ENCODE results near the gene ZNF799. TPM values are rescaled to one million over a fixed set of nuclear protein-coding genes. Genes with fewer than 3 reads are reported as not detected.
A peak's percentile ranks its signal among the peaks of the same experiment; 100 is the strongest.
"Not testable (repeated sequence)": the region's sequence is repeated elsewhere in the genome, so short reads cannot be mapped to it uniquely, and the experiment has no call there.

Gene ZNF799
- total RNA-seq (1 to 10 TPM; 8.9 to 9.1 TPM), polyA plus RNA-seq (1 to 10 TPM; 3.3 to 4.4 (median 3.9) TPM), total RNA-seq (2.5 to 16.8 (median 4.4) reads per million in 6 experiments)

DNA sequence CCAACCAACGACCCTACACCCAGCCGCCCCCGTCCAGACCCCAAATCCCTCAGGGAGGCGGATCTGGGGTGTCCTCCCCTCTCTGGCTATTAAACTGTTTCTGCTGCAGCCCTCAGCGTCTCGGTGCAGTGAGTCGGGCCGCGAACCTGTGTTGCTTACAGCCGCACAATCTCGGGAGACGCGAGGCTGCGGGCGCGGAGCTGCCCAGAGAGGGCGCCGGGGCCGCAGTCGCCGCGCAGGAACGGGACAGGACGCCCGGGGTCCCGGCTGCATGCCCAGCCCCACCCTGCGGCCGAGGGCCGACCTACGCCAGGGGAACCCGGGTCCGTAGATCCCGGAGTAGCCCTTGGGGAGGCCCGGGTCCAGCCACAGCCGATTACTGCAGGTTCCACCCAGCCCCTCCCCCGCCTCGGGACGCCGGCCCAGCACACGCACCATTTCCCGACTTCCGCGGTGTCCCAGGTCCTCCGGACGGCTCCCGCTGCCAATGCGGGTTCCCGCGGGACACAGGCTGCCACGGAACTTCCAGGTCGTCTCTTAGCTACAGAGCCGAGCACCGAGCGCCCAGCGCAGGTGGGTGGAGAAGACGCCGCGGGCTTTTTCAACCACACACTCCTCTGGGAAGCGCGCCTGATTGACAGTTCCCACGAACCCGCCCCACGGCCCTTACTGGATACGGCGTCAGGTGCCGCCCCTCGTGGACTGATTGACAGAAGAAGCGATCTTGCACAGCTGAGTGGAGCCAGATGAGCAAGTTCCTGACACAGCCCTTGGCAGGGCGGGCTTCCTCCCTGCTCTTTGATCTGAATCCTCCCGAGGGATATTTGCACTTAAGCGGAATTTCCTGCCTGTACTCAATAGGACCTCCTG lies at the start of gene ZNF799:
TSS of gene ZNF799 (minus strand) at position 639 of the 870 bp plus-strand sequence. CDS start at position 438, 201 bp downstream.
- Mint-ChIP-seq H3K4me3 (peak within 1 kb of the TSS; percentile 91 to 97 (median 94)), H3K27ac (peak within 1 kb of the TSS; percentile 78 to 94 (median 88)), H3K9me3 (peaks cover 0 to 9% (median 0%) of the 10 kb centered on the region in 9 donors), H3K4me1 (peaks cover 3 to 29% (median 16%) of the 10 kb centered on the region in 4 donors), H3K27me3 (no peaks in the 10 kb centered on the region), H3K36me3 (peaks cover 0 to 15% (median 5%) of the 10 kb centered on the region in 3 donors)
- peak; percentile 62 to 88 (median 74) for DNase-seq
- POLR2A ChIA-PET: interaction anchor here (0.7 to 1.2 kb wide), 6 partner anchors 34 to 238 kb away, joined by 3 to 7 read pairs (median 4); partner anchors contain the start of genes ZNF136, ZNF442, ZNF563 and ZNF709
- peak; percentile 92 to 93 for ATAC-seq

DNA sequence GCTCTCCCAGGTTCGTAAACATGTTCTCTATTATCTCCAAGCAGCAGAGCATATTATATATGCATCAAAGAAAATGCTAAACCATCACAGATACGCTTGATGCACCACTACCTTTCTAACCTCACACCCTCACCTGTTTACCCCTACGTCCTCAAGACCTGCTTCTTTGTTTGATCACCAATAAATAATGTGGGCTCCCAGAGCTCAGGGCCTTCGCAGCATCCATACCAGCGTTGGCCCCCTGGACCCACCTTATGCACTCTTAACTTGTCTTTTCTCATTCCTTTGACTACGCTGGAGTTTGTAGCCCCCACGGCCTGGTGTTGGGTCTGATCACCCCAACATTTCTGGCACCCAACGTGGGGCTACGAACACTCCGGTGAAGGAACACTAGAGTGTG lies 49.8 kb upstream of the ZNF799 start:
- Mint-ChIP-seq H3K27ac (peak overlapping the region in 1 of 10 donors; percentile 62), H3K36me3 (peaks cover 10 to 36% (median 33%) of the 10 kb centered on the region in 3 donors), H3K27me3 (no peaks in the 10 kb centered on the region), H3K9me3 (peaks cover 3 to 49% (median 25%) of the 10 kb centered on the region in 9 donors), H3K4me3 (no peak overlapping the region), H3K4me1 (peaks cover 0 to 2% (median 0%) of the 10 kb centered on the region in 4 donors)
- POLR2A ChIA-PET: no interaction called here
- no peak for ATAC-seq
- DNase-seq: no peak

DNA sequence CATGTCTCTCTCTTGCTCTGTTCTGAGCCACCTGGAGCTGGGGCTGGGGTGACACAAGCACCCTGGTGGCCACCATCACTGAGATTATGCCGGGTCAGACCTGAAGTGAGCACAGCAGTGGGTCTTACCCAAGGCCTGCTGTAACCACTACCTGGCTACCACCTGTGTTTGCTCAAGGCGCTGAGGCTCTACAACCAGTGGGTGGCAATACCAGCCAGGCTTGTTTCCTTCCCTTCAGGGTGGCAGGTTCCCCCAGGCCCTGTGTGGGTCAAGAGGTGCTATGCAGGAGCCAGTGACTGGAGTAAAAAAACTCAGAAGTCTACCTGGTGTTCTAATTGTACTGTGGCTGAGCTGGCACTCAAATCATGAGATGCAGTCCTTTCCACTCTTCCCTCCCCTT lies 47.7 kb upstream of the ZNF799 start:
- H3K9me3 Mint-ChIP-seq: peaks cover 10 to 56% (median 32%) of the 10 kb centered on the region in 9 donors

DNA sequence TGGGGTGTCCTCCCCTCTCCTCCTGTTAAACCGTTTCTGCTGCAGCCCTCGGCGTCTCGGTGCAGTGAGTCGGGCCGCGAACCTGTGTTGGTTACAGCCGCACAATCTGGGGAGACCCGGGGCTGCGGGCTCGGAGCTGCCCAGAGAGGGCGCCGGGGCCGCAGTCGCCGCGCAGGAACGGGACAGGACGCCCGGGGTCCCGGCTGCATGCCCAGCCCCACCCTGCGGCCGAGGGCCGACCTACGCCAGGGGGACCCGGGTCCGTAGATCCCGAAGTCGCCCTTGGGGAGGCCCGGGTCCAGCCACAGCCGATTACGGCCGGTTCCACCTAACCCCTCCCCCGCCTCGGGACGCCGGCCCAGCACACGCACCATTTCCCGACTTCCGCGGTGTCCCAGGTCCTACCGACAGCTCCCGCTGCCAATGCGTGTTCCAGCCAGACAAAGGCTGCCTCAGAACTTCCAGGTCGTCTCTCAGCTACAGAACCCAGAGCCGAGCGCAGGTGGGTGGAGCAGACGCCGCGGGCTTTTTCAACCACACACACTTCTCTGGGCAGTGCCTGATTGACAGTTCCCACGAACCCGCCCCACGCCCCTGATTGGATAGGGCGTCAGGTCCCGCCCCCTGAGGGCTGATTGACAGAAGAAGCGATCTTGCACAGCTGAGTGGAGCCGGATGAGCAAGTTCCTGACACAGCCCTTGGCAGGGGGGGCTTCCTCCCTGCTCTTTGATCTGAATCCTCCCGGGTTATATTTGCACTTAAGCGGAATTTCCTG lies 39.7 kb upstream of the ZNF799 start, which contains the start of gene ZNF443:
TSS of gene ZNF443 (minus strand) at position 481 of the 776 bp plus-strand sequence. CDS start at position 374, 107 bp downstream.
- Mint-ChIP-seq H3K4me1 (peaks cover 10 to 29% (median 13%) of the 10 kb centered on the region in 4 donors), H3K27ac (peak within 1 kb of the TSS; percentile 91 to 99 (median 96)), H3K36me3 (peaks cover 0 to 14% (median 13%) of the 10 kb centered on the region in 3 donors), H3K27me3 (no peaks in the 10 kb centered on the region), H3K9me3 (peaks cover 2 to 28% (median 14%) of the 10 kb centered on the region in 9 donors), H3K4me3 (peak within 1 kb of the TSS; percentile 98 to 100 (median 100))
- ATAC-seq (peak; percentile 93 to 98), DNase-seq (peak; percentile 90 to 99 (median 98))
- POLR2A ChIA-PET: interaction anchor here (0.6 to 3.2 kb wide), 14 partner anchors 8 to 1314 kb away, joined by 3 to 18 read pairs (median 4); partner anchors contain the start of genes ZNF136, ZNF442, ZNF563 and ZNF564

More for the DNA sequence above, 47.7 kb upstream of the ZNF799 start:
- Mint-ChIP-seq H3K27ac (peak overlapping the region in 1 of 10 donors; percentile 37), H3K27me3 (no peaks in the 10 kb centered on the region), H3K4me3 (no peak overlapping the region), H3K36me3 (peaks cover 10 to 34% (median 33%) of the 10 kb centered on the region in 3 donors), H3K4me1 (peaks cover 0 to 2% (median 0%) of the 10 kb centered on the region in 4 donors)
- POLR2A ChIA-PET: interaction anchor here (0.5 to 1.7 kb wide), 2 partner anchors 8 to 23 kb away, joined by 5 to 6 read pairs; partner anchors contain the start of gene ZNF443
- DNase-seq: no peak
- no peak for ATAC-seq

DNA sequence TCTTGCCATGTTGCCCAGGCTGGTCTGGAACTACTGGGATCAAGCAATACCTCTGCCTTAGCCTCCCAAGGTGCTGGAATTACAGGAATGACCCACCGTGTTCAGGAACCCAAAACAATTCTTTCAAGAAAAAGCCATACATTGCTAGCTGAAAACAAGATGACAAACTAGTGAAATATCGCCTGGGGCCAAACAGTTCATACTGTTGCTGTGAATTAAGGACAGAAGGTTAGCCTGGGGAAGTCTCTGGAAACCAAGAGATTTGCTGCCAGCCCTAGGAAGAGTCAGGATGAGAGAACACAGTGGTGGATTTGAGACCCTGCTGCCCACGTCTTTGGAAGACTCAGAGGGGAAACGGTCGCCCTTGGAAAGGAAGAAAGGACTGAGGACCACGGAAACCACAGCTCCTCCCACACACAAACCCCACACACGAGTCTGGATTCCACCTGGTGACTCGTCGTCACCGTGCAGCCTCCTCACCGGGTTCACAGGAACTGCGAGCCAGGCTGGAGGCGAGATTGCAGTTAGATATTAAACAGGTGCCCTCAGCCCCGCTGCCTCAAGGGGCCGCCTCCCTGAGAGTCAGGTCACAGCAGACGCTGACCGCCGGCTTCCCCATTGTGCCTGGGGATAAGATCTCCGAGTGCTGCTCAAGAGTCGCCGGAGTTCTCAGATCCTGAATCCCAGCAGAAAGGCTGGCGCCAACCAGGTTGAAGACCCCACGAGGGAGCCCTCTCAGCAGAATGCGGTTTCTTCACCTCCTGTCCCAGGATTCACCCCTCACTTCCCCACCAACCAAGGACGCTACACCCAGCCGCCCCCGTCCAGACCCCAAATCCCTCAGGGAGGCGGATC lies 38.8 kb upstream of the ZNF799 start:
- not testable (repeated sequence) for H3K27me3 Mint-ChIP-seq

DNA sequence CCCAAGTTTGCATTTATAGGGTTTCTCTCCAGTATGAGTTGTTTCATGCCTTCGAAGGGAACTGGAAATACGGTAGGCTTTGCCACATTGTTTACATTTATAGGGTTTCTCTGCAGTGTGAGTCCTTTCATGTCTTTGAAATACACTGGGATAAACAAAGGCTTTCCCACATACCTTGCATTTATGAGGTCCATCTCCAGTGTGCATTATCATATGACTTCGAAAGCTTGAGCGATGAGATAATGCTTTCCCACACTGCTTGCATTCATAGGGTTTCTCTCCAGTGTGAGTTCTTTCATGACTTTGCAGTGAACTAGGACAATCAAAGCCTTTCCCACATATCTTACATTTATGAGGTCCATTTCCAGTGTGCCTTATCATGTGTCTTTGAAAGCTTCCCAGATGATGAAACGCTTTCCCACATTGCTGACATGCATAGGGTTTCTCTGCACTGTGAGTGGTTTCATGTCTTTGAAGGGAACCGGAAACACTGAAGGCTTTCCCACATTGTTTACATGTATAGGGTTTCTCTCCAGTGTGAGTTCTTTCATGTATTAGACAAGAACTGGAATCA lies 29.7 kb upstream of the ZNF799 start:
- ATAC-seq, H3K27me3 Mint-ChIP-seq, H3K4me3 Mint-ChIP-seq, H3K4me1 Mint-ChIP-seq, DNase-seq, H3K27ac Mint-ChIP-seq, POLR2A ChIA-PET: not testable (repeated sequence)
- H3K36me3 Mint-ChIP-seq: peaks cover 46 to 74% (median 55%) of the 10 kb centered on the region in 3 donors
- H3K9me3 Mint-ChIP-seq: peaks cover 0 to 83% (median 36%) of the 10 kb centered on the region in 9 donors

More for the DNA sequence above, 38.8 kb upstream of the ZNF799 start:
- H3K4me1 Mint-ChIP-seq: peaks cover 10 to 29% (median 13%) of the 10 kb centered on the region in 4 donors
- DNase-seq (peak; percentile 5 to 66 (median 35)), ATAC-seq (peak; percentile 9 to 29)
- POLR2A ChIA-PET: interaction anchor here (0.6 to 3.2 kb wide), 8 partner anchors 20 to 1315 kb away, joined by 3 to 18 read pairs (median 5); partner anchors contain the start of genes ZNF442, ZNF563, ZNF564 and ZNF709
- peak overlapping the region; percentile 87 to 100 (median 99) for H3K4me3 Mint-ChIP-seq
- peak overlapping the region in 8 of 10 donors; percentile 19 to 91 (median 78) for H3K27ac Mint-ChIP-seq
- H3K9me3 Mint-ChIP-seq: peaks cover 2 to 30% (median 15%) of the 10 kb centered on the region in 9 donors
- H3K36me3 Mint-ChIP-seq: peaks cover 2 to 20% (median 16%) of the 10 kb centered on the region in 3 donors

DNA sequence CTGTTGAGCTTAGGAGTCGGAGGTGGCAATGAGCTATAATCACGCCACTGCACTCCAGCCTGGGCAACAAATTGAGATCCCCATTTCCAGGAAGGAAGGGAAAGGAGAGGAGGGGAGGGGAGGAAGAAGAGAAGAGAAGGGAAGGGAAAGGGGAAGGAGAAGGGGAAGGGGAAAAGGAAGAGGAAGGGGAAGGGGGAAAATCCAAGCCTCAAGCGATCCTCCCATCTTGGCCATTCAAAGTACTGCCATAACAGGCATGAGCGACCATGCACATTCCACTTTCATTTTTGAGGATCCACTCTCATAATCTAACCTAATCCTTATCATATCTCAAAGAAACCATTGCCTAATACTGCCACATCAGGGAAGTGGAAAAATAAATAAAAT lies 24.8 kb upstream of the ZNF799 start:
- Mint-ChIP-seq H3K27me3 (no peaks in the 10 kb centered on the region), H3K4me1 (no peaks in the 10 kb centered on the region), H3K9me3 (peaks cover 0 to 81% (median 29%) of the 10 kb centered on the region in 9 donors), H3K36me3 (peaks cover 28 to 71% (median 31%) of the 10 kb centered on the region in 3 donors), H3K4me3 (no peak overlapping the region), H3K27ac (no peak overlapping the region)
- ATAC-seq (no peak), DNase-seq (no peak)
- POLR2A ChIA-PET: interaction anchor here (0.6 kb wide), 1 partner anchor 99 kb away, joined by 5 read pairs; no protein-coding TSS in a partner anchor

DNA sequence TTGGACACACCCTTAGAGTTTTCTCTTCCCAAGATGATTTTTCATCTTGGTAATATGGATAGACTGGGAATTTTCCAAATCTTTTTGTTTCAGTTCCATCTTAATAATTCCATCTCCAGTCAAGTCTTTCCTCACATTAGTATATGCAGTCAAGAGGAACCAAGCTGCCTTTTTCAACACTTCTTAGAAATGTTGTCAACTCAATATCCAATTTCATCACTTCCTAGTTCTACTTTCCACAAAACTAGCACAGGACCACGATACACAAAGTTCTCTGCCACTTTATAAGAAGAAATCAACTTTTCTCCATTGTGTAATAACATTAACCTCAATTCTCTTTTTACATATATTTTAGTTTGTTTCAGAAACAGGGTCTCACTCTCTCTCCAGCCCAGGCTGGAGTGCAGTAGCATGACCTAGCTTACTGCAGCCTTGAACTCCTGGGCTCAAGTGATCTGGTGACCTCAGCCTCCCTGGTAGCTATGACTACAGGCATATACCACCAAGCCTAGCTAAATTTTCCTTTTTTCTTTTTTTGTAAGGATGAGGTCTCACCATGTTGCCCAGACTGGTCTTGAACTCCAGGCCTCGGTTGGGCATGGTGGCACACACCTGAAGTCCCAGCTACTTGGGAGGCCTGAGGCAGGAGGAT lies 24.3 kb upstream of the ZNF799 start:
- Mint-ChIP-seq H3K27me3 (no peaks in the 10 kb centered on the region), H3K9me3 (peaks cover 0 to 77% (median 24%) of the 10 kb centered on the region in 9 donors), H3K4me3 (no peak overlapping the region), H3K4me1 (no peaks in the 10 kb centered on the region), H3K27ac (no peak overlapping the region), H3K36me3 (peaks cover 25 to 65% (median 26%) of the 10 kb centered on the region in 3 donors)
- DNase-seq (no peak), ATAC-seq (no peak)
- POLR2A ChIA-PET: interaction anchor here (0.6 kb wide), 1 partner anchor 98 kb away, joined by 5 read pairs; no protein-coding TSS in a partner anchor

DNA sequence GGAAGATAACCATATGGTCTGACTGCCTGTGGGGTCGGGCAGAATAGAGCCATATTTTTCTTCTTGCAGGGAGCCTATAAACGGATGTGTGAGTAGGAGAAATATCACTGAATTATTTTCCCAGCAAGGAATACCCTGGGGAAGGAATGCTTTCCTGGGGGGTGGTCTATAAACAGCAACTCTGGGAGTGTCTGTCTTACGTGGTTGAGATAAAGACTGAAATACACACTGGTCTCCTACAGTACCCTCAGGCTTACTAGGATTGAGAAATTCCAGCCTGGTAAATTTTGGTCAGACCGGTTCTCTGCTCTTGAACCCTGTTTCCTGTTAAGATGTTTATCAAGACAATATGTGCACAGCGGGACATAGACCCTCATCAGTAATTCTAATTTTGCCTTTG lies 16.2 kb upstream of the ZNF799 start:
- H3K4me1 Mint-ChIP-seq, DNase-seq, H3K4me3 Mint-ChIP-seq, H3K27ac Mint-ChIP-seq, POLR2A ChIA-PET, ATAC-seq, H3K27me3 Mint-ChIP-seq: not testable (repeated sequence)
- Mint-ChIP-seq H3K9me3 (peaks cover under 1 to 46% (median 13%) of the 10 kb centered on the region in 9 donors), H3K36me3 (peaks cover 7 to 38% (median 19%) of the 10 kb centered on the region in 3 donors)

DNA sequence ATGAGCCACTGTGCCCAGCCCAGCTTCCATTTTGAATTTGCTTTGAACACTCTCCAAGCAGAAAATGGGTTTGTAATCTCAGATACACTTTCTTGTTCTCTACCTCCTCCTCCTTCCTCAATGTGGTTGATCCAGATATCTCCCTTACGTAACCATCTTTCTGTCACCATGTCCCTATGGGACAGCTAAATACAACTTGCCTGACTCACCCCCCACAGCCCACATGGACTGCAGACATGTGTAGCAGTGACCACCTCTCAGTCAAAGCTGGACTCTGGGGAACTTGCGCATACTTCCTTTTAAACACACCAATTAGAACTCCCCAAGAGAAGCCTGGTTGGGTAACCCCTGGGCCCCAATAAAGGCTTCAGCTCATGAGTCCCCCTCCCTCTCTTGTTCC lies 10.8 kb upstream of the ZNF799 start:
- DNase-seq (no peak), ATAC-seq (no peak)
- no peaks in the 10 kb centered on the region for H3K4me1 Mint-ChIP-seq
- POLR2A ChIA-PET: no interaction called here
- no peaks in the 10 kb centered on the region for H3K27me3 Mint-ChIP-seq
- peaks cover 0 to 19% (median 15%) of the 10 kb centered on the region in 3 donors for H3K36me3 Mint-ChIP-seq
- no peak overlapping the region for H3K4me3 Mint-ChIP-seq
- no peak overlapping the region for H3K27ac Mint-ChIP-seq
- H3K9me3 Mint-ChIP-seq: peaks cover 0 to 24% (median 16%) of the 10 kb centered on the region in 9 donors

Data from naive thymus-derived CD8-positive, alpha-beta T cell (primary cell).